ENCODE measurements around the gene TSHR.

- no peak for TF ChIP-seq FOXM1 (IDR thresholded peaks at IDR 0.05; ENCODE audit: borderline replicate concordance, low read depth)
- TF ChIP-seq CEBPB (IDR thresholded peaks at IDR 0.05) = no peak
- TF ChIP-seq TEAD4 (IDR thresholded peaks at IDR 0.05) = no peak
- TF ChIP-seq YY1 (IDR thresholded peaks at IDR 0.05; ENCODE audit: low read depth) = no peak
- TF ChIP-seq REST (IDR thresholded peaks at IDR 0.05; ENCODE audit: low read depth) = no peak
- TF ChIP-seq USF1 (IDR thresholded peaks at IDR 0.05) = no peak
- no peak for TF ChIP-seq TAF1 (IDR thresholded peaks at IDR 0.05; ENCODE audit: low read depth)
- TF ChIP-seq MAX (IDR thresholded peaks at IDR 0.05) = no peak
Measured at GRCh38 chr14:80959496-80959895, 4.1 kb downstream of the TSHR start.

All from Ishikawa (cell line).